Lower leg skin (tissue), 3 donors: ENCODE measurements around the gene TM9SF4.

Experiments used
- POLR2A ChIP-seq, 2 donors: fragments of 450-650 bp; IDR thresholded peaks; one replicate each; pipeline ENCODE4 v1.6.1; 2016 to 2017; ENCODE audit warnings: antibody characterized with exemption in 2 of 2, mild to moderate bottlenecking in 1 of 2, moderate library complexity in 1 of 2
- TF ChIP-seq, protein P1 (sequence below), 3 donors: fragments of 450-650 bp; IDR thresholded peaks; one replicate each; pipeline ENCODE4 v1.5.1; 2016; ENCODE audit warnings: antibody characterized with exemption in 3 of 3, mild to moderate bottlenecking in 3 of 3, moderate library complexity in 2 of 3

DNA sequence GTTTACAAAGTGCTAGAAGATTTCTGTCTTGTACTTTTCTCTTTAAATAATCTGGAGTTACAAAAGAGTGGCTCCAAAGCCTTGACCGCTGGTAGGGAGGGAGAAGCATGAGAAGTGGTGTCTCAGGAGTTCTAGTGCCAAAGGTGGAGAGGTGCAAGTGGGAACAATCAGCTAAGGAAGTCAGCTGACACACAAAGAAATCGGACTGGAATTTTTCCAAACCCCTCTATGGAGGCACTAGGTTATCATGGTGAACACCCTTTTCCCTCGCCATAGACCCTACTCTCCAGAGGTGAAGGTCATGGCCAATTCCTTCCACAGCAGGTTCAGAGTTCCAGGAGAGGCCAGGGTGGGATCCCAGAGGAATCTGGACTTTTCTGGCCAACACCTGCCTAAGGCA lies 83.2 kb downstream of the TM9SF4 start:
- TF ChIP-seq, protein P1, sequence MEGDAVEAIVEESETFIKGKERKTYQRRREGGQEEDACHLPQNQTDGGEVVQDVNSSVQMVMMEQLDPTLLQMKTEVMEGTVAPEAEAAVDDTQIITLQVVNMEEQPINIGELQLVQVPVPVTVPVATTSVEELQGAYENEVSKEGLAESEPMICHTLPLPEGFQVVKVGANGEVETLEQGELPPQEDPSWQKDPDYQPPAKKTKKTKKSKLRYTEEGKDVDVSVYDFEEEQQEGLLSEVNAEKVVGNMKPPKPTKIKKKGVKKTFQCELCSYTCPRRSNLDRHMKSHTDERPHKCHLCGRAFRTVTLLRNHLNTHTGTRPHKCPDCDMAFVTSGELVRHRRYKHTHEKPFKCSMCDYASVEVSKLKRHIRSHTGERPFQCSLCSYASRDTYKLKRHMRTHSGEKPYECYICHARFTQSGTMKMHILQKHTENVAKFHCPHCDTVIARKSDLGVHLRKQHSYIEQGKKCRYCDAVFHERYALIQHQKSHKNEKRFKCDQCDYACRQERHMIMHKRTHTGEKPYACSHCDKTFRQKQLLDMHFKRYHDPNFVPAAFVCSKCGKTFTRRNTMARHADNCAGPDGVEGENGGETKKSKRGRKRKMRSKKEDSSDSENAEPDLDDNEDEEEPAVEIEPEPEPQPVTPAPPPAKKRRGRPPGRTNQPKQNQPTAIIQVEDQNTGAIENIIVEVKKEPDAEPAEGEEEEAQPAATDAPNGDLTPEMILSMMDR (IDR thresholded peaks at IDR 0.05): no peak
- TF ChIP-seq POLR2A (IDR thresholded peaks at IDR 0.05): no peak
